HEK293T (cell line): ENCODE measurements around the gene GHRL.

Experiments used
- CTCF ChIA-PET: fragments of 350-600 bp; formaldehyde crosslinking; extraction: SDS; loops from one replicate; lab custom pipeline; 2021; ENCODE audit warnings: antibody characterized with exemption, inconsistent platforms; lab: Yijun Ruan, JAX
- POLR2A ChIA-PET: fragments of 350-600 bp; formaldehyde crosslinking; extraction: SDS; loops from one replicate; lab custom pipeline; 2020; ENCODE audit warnings: antibody characterized with exemption, inconsistent platforms; lab: Yijun Ruan, JAX
- DNase-seq: peaks from one replicate; pipeline ENCODE4 v3.0.0; 2012; ENCODE audit warnings: mixed read lengths; ENCODE audit errors: extremely low spot score
- ARNT ChIP-seq: fragments of 450-650 bp; IDR thresholded peaks from 2 replicates; pipeline ENCODE4 v1.6.1; 2017; ENCODE audit warnings: mild to moderate bottlenecking
- BHLHE40 ChIP-seq: fragments of 450-650 bp; IDR thresholded peaks from 2 replicates; pipeline ENCODE4 v1.6.1; 2016; ENCODE audit warnings: mild to moderate bottlenecking, moderate library complexity, borderline replicate concordance
- CTBP1 ChIP-seq: fragments of 450-650 bp; IDR thresholded peaks from 2 replicates; pipeline ENCODE4 v1.6.1; 2016; ENCODE audit warnings: borderline replicate concordance
- ELF4 ChIP-seq: fragments of 450-650 bp; IDR thresholded peaks from 2 replicates; pipeline ENCODE4 v1.6.1; 2017; ENCODE audit warnings: antibody characterized with exemption
- FOXA1 ChIP-seq: fragments of 450-650 bp; IDR thresholded peaks from 2 replicates; pipeline ENCODE4 v1.6.1; 2016; ENCODE audit warnings: mild to moderate bottlenecking
- FOXK2 ChIP-seq: fragments of 450-650 bp; IDR thresholded peaks from 2 replicates; pipeline ENCODE4 v1.6.1; 2016; ENCODE audit warnings: mild to moderate bottlenecking
- FOXM1 ChIP-seq: fragments of 450-650 bp; IDR thresholded peaks from 2 replicates; pipeline ENCODE4 v1.6.1; 2017; ENCODE audit warnings: mild to moderate bottlenecking, borderline replicate concordance
- HDGF ChIP-seq: fragments of 450-650 bp; IDR thresholded peaks from 2 replicates; pipeline ENCODE4 v1.6.1; 2017; ENCODE audit warnings: antibody characterized with exemption, borderline replicate concordance
- L3MBTL2 ChIP-seq: fragments of 450-650 bp; conservative IDR thresholded peaks from 2 replicates; pipeline ENCODE4 v1.6.1; 2016; ENCODE audit warnings: mild to moderate bottlenecking
- LEF1 ChIP-seq: fragments of 450-650 bp; IDR thresholded peaks from 2 replicates; pipeline ENCODE4 v1.6.1; 2017; ENCODE audit warnings: mild to moderate bottlenecking, borderline replicate concordance
- NFRKB ChIP-seq: fragments of 450-650 bp; IDR thresholded peaks from 2 replicates; pipeline ENCODE4 v1.6.1; 2016; ENCODE audit warnings: mild to moderate bottlenecking, moderate library complexity
- SP1 ChIP-seq: fragments of 450-650 bp; IDR thresholded peaks from 2 replicates; pipeline ENCODE4 v1.6.1; 2017
- SUZ12 ChIP-seq: fragments of 450-650 bp; IDR thresholded peaks from 2 replicates; pipeline ENCODE4 v1.6.1; 2016; ENCODE audit warnings: mild to moderate bottlenecking
- TARDBP ChIP-seq: fragments of 450-650 bp; IDR thresholded peaks from 2 replicates; pipeline ENCODE4 v1.6.1; 2016
- ZNF384 ChIP-seq: fragments of 450-650 bp; IDR thresholded peaks from 2 replicates; pipeline ENCODE4 v1.6.1; 2016
- TF ChIP-seq, protein P1 (sequence below): fragments of 450-650 bp; IDR thresholded peaks from 2 replicates; pipeline ENCODE4 v1.6.1; 2016

Gene GHRL

DNA sequence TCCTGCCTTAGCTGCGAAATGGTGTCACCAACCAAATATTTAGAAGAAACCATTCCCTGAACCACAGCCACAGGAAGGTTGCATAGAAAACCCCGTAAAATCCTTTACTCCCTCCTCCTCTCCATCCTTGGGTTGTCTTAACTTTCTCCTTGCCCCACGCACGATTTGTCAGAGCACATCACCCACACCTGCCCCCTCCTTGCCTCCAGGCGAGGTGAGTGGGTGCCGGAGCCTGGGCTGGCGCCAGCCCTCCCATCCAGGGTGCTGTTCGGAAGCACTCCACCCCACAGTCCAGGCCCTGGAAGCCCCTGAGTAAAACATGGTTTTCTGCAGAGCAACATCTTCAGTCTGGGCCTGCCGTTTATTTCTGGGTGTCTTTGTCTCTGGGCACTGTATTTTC is 3.7 kb downstream of the GHRL start:
- DNase-seq, result no peak
- POLR2A ChIA-PET, result no interaction called here

DNA sequence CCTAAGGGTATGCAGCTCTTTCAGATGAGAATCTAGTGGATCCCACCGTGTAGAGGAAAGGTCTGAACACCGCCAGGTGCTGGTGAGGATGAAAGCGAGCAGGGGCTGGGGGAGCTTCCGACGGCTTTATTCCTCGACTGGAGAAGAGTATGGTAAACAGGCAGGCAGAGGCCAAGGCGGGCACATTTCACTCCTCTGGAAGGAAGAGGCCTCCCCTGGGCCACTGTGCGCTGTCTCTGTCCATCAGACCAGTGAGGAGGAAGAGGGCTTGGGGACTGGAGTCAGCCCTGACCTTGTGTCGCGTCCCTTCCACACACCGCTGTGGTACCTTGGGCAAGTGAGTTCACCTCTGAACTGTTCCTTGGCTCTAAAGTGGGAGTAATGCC is 4.2 kb downstream of the GHRL start:
- POLR2A ChIA-PET, result no interaction called here
- DNase-seq, result no peak
- CTCF ChIA-PET, result no interaction called here
- no peak for TF ChIP-seq NFRKB
- TF ChIP-seq SP1, result no peak
- TF ChIP-seq ZNF384, result no peak
- TF ChIP-seq LEF1, result no peak
- TF ChIP-seq FOXK2, result no peak
- TF ChIP-seq L3MBTL2, result no peak
- no peak for TF ChIP-seq HDGF
- TF ChIP-seq SUZ12, result no peak
- TF ChIP-seq, protein P1, sequence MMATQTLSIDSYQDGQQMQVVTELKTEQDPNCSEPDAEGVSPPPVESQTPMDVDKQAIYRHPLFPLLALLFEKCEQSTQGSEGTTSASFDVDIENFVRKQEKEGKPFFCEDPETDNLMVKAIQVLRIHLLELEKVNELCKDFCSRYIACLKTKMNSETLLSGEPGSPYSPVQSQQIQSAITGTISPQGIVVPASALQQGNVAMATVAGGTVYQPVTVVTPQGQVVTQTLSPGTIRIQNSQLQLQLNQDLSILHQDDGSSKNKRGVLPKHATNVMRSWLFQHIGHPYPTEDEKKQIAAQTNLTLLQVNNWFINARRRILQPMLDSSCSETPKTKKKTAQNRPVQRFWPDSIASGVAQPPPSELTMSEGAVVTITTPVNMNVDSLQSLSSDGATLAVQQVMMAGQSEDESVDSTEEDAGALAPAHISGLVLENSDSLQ, result no peak
- no peak for TF ChIP-seq TARDBP
- TF ChIP-seq FOXA1, result no peak
- no peak for TF ChIP-seq ARNT
- TF ChIP-seq CTBP1, result no peak
- TF ChIP-seq FOXM1, result no peak

More for the DNA sequence above, 3.7 kb downstream of the GHRL start:
- CTCF ChIA-PET, result no interaction called here
- TF ChIP-seq HDGF, result no peak
- TF ChIP-seq SUZ12, result no peak
- no peak for TF ChIP-seq NFRKB
- no peak for TF ChIP-seq ELF4
- no peak for TF ChIP-seq LEF1
- no peak for TF ChIP-seq FOXA1
- TF ChIP-seq ZNF384, result no peak

DNA sequence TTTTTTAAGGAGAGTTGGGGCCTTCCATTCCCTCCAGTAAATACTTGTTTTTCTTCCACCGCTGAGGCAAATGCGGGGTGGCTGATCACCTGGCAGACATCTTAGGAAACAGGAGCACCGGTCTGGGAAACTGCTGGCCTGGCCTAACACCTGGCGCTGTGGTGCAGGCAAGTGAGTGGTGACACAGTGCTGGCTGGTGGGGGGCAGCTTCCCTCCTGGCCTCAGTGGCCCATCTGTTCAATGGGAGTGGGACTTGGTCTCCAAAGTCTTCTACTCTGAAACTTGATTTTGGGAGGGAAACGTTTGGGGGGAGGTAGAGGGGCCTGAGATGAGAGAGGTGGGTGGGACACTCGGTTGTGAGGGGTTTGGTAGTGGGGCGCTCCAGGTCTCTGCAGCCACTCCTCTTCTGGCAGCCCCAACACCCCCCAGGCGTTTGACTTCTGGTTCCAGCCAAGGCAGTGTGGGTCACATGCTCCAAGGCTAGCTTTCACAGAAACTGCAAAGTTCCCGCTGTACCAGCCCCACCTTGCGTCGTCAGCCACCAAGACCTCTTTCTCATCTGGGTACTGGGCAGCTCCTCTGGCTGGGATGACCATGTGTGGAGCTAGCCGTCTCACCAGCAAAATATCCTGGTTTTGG is 4.7 kb downstream of the GHRL start:
- ChIA-PET POLR2A (no interaction called here), CTCF (no interaction called here)
- no peak for DNase-seq
- TF ChIP-seq CTBP1 (no peak), FOXM1 (no peak), LEF1 (no peak), ELF4 (no peak), L3MBTL2 (no peak), ARNT (no peak), HDGF (no peak), NFRKB (no peak), BHLHE40 (no peak), FOXK2 (no peak), SP1 (no peak), FOXA1 (no peak), ZNF384 (no peak), TARDBP (no peak), SUZ12 (no peak)
- TF ChIP-seq, protein P1, result no peak

DNA sequence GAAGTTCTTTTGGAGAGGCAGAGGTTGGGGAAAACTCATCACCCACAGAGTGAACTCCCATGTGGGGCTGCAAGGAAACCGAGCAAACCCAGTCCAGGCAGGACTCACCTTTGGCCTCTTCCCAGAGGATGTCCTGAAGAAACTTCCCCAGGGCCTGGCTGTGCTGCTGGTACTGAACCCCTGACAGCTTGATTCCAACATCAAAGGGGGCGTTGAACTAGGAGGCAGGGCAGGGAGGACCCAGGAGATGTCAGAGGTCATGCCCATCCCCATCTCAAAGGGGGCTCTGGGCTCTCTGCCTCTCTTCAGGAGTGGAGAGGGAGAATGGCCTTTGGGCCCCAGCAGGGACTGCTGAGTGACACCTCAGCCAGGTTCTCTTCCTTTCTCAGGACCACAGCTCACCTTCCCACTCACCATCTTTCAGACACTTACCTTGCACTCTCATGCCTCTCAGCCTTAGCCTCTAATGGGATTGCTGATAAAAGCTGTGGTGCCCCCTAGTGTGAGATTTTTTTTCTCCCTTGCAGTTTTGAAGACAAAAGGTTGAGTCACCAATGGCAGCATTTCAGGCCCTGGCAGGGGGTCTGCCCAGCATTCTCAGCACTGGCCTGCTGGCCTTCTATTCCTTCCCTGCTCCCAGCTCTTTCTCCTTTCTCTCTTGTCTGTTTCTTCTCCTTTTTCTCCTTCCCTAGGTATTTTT is 6.0 kb downstream of the GHRL start:
- no peak for TF ChIP-seq CTBP1
- no peak for TF ChIP-seq FOXM1
- TF ChIP-seq ARNT, result no peak
- no peak for TF ChIP-seq ELF4
- no peak for TF ChIP-seq HDGF
- CTCF ChIA-PET, result no interaction called here
- POLR2A ChIA-PET, result no interaction called here
- DNase-seq, result no peak

DNA sequence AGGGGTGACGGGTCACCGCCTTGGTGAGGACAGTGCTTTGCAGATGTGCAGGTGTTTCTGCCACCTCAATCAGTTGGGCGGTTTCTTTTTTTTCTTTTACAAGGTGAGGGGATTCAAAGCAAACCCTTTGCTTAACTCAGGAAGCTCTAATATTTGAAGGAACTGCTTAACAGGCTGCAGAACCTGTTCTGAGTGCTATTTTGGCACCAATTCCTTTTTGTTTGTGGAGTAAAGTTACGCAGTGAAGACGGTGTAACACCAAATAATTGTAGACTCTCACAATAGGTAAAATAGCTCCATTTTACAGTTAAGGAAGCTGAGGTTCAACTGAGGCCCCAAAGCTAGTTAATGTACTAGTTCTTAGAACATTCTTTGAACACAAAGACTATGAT is 6.6 kb downstream of the GHRL start:
- POLR2A ChIA-PET, result no interaction called here
- CTCF ChIA-PET, result no interaction called here
- DNase-seq, result no peak

DNA sequence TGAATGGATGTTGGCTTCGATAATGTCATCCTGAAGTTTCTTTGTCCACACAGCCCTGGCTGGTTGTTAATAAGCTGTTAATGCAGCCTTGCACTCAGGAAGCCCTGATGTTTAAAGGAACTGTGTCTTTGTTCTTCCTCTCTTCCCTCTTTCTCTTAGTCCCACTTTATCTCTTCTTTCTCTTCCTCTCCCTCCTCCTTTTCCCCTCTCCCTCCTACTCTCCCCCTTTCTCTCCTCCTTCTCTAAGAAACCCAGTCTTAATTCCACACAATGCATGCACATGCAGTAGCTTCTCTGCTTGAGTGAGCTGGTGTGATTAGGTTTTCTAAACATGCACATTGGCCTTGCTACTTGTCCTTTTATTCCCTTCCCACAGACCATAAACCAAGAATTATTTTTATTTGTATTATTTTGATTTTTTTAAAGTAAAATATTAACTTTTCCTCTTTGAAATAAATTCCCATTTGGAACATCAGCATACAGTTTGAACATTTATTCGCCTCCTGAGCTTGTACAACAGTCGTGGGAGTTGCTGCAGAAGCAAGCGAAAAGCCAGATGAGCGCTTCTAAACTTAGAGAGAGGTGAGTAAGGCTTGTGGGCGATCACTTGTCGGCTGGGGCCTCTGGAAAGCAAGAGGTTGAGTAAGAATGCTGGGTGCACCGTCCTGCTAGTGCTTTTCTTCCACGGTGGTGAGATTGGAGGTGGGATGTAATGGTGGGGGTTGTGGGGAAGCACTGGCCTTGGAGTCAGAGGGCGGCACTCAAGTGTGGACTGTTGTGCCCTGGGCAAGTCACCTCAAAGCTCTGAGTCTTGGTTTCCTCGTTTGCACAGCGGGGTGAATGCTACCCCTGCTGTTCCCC is 7.2 kb downstream of the GHRL start:
- POLR2A ChIA-PET, result no interaction called here

More for the DNA sequence above, 6.6 kb downstream of the GHRL start:
- TF ChIP-seq NFRKB (no peak), L3MBTL2 (no peak), ZNF384 (no peak), TARDBP (no peak)

More for the DNA sequence above, 7.2 kb downstream of the GHRL start:
- DNase-seq, result no peak
- CTCF ChIA-PET, result no interaction called here
- TF ChIP-seq FOXK2 (no peak), HDGF (no peak), ZNF384 (no peak), NFRKB (no peak), TARDBP (no peak), BHLHE40 (no peak), CTBP1 (no peak), ARNT (no peak), SP1 (no peak), L3MBTL2 (no peak), SUZ12 (no peak)
- TF ChIP-seq, protein P1, result no peak
